HCT116 (cell line): Measurements from ENCODE around the gene OAT. TPM values are rescaled to one million over a fixed set of nuclear protein-coding genes. Genes with fewer than 3 reads are reported as not detected.

Experiments
- ATAC-seq: fragments of 200-7000 bp; cut with Tn5 transposase; 2 replicates; pipeline ENCODE4 v1.9.1; 2020; ENCODE audit warnings: mild to moderate bottlenecking, moderate library complexity
- BruUV-seq: library from RNA; stranded (reverse); fragments of 400-500 nt; replicated peaks from 2 replicates; lab custom pipeline; 2021; lab: Mats Ljungman, UMichigan
- CTCF ChIA-PET: fragments of 300-600 bp; sonication (Branson Sonifier 250); formaldehyde crosslinking; loops from one replicate; lab custom pipeline; 2021; ENCODE audit warnings: antibody characterized with exemption; lab: Charles Lee
- POLR2A ChIA-PET: fragments of 300-600, 350-600 bp; sonication (Branson Sonifier 250); formaldehyde crosslinking; loops from one replicate; lab custom pipeline; 2021; ENCODE audit warnings: antibody characterized with exemption; lab: Charles Lee
- RAD21 ChIA-PET, 2 experiments: fragments of 300-600 bp; sonication (Branson Sonifier 250); formaldehyde crosslinking; loops; one replicate each; lab custom pipeline; 2023; ENCODE audit warnings: low total read pairs in 2 of 2; ENCODE audit not compliant: uncharacterized antibody in 2 of 2, unreplicated experiment in 2 of 2, low non-redundant PET in 1 of 2; lab: Charles Lee
- DNase-seq: peaks from one replicate; pipeline ENCODE4 v3.0.0-alpha.2; 2010; ENCODE audit warnings: low read depth, low spot score
- H2AFZ ChIP-seq: fragments of 200-600 bp; shearing (Covaris generic), sonication (generic); 2 replicates; pipeline ENCODE4 v1.6.1; 2017; ENCODE audit warnings: low read depth, mixed run types, mixed read lengths, antibody characterized with exemption, low read length; ENCODE audit not compliant: poor library complexity, severe bottlenecking
- H3K27ac ChIP-seq: 2 replicates; pipeline ENCODE4 v1.5.1; 2012; ENCODE audit warnings: low read depth, low read length
- H3K27me3 ChIP-seq: fragments of 200-600 bp; sonication (generic); 2 replicates; pipeline ENCODE4 v1.6.1; 2016; ENCODE audit warnings: mixed run types, low read length, mixed read lengths; ENCODE audit not compliant: insufficient read depth
- H3K36me3 ChIP-seq, 2 experiments: fragments of 200-500 bp in 1 of 2; fragments of 200-600 bp in 1 of 2; sonication (Bioruptor generic) in 1 of 2; sonication (generic) in 1 of 2; 2 replicates each; pipeline versions ENCODE4 v1.5.1 to v1.6.1; 2014 to 2016; ENCODE audit warnings: low read length in 2 of 2, inconsistent platforms in 1 of 2, mixed read lengths in 1 of 2, mixed run types in 1 of 2; ENCODE audit not compliant: insufficient read depth in 2 of 2, control insufficient read depth in 1 of 2
- H3K4me1 ChIP-seq, 2 experiments: fragments of 200-600 bp in 1 of 2; sonication (generic) in 1 of 2; 2 replicates each; pipeline versions ENCODE4 v1.5.1 to v1.6.1; 2012 to 2017; ENCODE audit warnings: low read length in 2 of 2, inconsistent platforms in 1 of 2, mild to moderate bottlenecking in 1 of 2, mixed read lengths in 1 of 2, mixed run types in 1 of 2, moderate library complexity in 1 of 2; ENCODE audit not compliant: insufficient read depth in 2 of 2, control insufficient read depth in 1 of 2
- H3K4me2 ChIP-seq: fragments of 200-600 bp; sonication (generic); 2 replicates; pipeline ENCODE4 v1.6.1; 2017; ENCODE audit warnings: mixed run types, low read length, mixed read lengths
- H3K4me3 ChIP-seq, 2 experiments: fragments of 200-600 bp in 1 of 2; sonication (generic) in 1 of 2; replicated peaks in 1 of 2; 2 replicates each; pipeline ENCODE4 v1.5.1; 2011 to 2016; ENCODE audit warnings: low read length in 2 of 2, control low read depth in 1 of 2, low read depth in 1 of 2, mild to moderate bottlenecking in 1 of 2, mixed read lengths in 1 of 2, mixed run types in 1 of 2
- H3K79me2 ChIP-seq: fragments of 200-600 bp; sonication (generic); 2 replicates; pipeline ENCODE4 v1.6.1; 2017; ENCODE audit warnings: mild to moderate bottlenecking, mixed run types, low read length, moderate library complexity, mixed read lengths; ENCODE audit not compliant: insufficient read depth
- H3K9ac ChIP-seq: fragments of 200-600 bp; sonication (generic); 2 replicates; pipeline ENCODE4 v1.6.1; 2016; ENCODE audit warnings: low read length, mixed read lengths
- H3K9me2 ChIP-seq: fragments of 200-600 bp; sonication (generic), shearing (Covaris generic); 2 replicates; pipeline ENCODE4 v1.6.1; 2017; ENCODE audit warnings: mixed run types, mild to moderate bottlenecking, moderate library complexity; ENCODE audit not compliant: insufficient read depth
- H3K9me3 ChIP-seq, 2 experiments: fragments of 200-500 bp in 1 of 2; fragments of 200-600 bp in 1 of 2; sonication (Bioruptor generic) in 1 of 2; sonication (generic) in 1 of 2; 2 replicates each; pipeline ENCODE4 v1.6.1; 2014 to 2017; ENCODE audit warnings: low read length in 2 of 2, mixed read lengths in 2 of 2, inconsistent platforms in 1 of 2, low read depth in 1 of 2, mild to moderate bottlenecking in 1 of 2, mixed run types in 1 of 2, moderate library complexity in 1 of 2; ENCODE audit not compliant: control insufficient read depth in 1 of 2, insufficient read depth in 1 of 2
- H4K20me1 ChIP-seq: fragments of 200-600 bp; sonication (generic), shearing (Covaris generic); 2 replicates; pipeline ENCODE4 v1.6.1; 2017; ENCODE audit warnings: mixed run types, mild to moderate bottlenecking, moderate library complexity; ENCODE audit not compliant: insufficient read depth
- ATF3 ChIP-seq: IDR thresholded peaks from 2 replicates; pipeline ENCODE4 v1.6.1; 2012
- CBX3 ChIP-seq: IDR thresholded peaks from 2 replicates; pipeline ENCODE4 v1.6.1; 2012; ENCODE audit warnings: low read depth
- CEBPB ChIP-seq: IDR thresholded peaks from 2 replicates; pipeline ENCODE4 v1.6.1; 2012; ENCODE audit warnings: low read depth
- ELF1 ChIP-seq: IDR thresholded peaks from 2 replicates; pipeline ENCODE4 v1.6.1; 2012; ENCODE audit warnings: low read depth, borderline replicate concordance
- EZH2 ChIP-seq: fragments of 200-600 bp; sonication (generic); IDR thresholded peaks from 2 replicates; pipeline ENCODE4 v1.6.1; 2017; ENCODE audit warnings: antibody characterized with exemption, mixed run types
- FOSL1 ChIP-seq: IDR thresholded peaks from 2 replicates; pipeline ENCODE4 v1.6.1; 2012; ENCODE audit warnings: low read depth
- JUND ChIP-seq: IDR thresholded peaks from 2 replicates; pipeline ENCODE4 v1.6.1; 2012
- POLR2AphosphoS5 ChIP-seq: IDR thresholded peaks from 2 replicates; pipeline ENCODE4 v1.6.1; 2011; ENCODE audit warnings: mild to moderate bottlenecking, low read depth, low read length, moderate library complexity
- RAD21 ChIP-seq: IDR thresholded peaks from 2 replicates; pipeline ENCODE4 v1.6.1; 2012; ENCODE audit warnings: low read depth, mild to moderate bottlenecking
- SIN3A ChIP-seq: IDR thresholded peaks from 2 replicates; pipeline ENCODE4 v1.6.1; 2012; ENCODE audit warnings: low read depth
- SP1 ChIP-seq: IDR thresholded peaks from 2 replicates; pipeline ENCODE4 v1.6.1; 2012; ENCODE audit warnings: low read depth
- SRF ChIP-seq: IDR thresholded peaks from 2 replicates; pipeline ENCODE4 v1.6.1; 2012; ENCODE audit warnings: low read depth
- YY1 ChIP-seq: IDR thresholded peaks from 2 replicates; pipeline ENCODE4 v1.6.1; 2011; ENCODE audit warnings: low read length, low read depth, moderate library complexity, mild to moderate bottlenecking; ENCODE audit not compliant: insufficient replicate concordance; ENCODE audit errors: extremely low read depth
- ZBTB33 ChIP-seq: IDR thresholded peaks from 2 replicates; pipeline ENCODE4 v1.6.1; 2011; ENCODE audit warnings: mild to moderate bottlenecking, low read length, moderate library complexity; ENCODE audit not compliant: insufficient replicate concordance; ENCODE audit errors: extremely low read depth
- ZFX ChIP-seq: fragments of 450-650 bp; IDR thresholded peaks from 2 replicates; pipeline ENCODE4 v1.6.1; 2017
- ZNF274 ChIP-seq: fragments of 200-500 bp; sonication (Bioruptor generic); IDR thresholded peaks from 2 replicates; pipeline ENCODE4 v1.6.1; 2014; ENCODE audit warnings: mild to moderate bottlenecking, low read depth, low read length, inconsistent platforms
- intact Hi-C: fragments of 100-400 bp; cut with micrococcal nuclease; formaldehyde crosslinking; loops from 2 replicates; pipeline ENCODE4 v1.10.0; 2022
- total RNA-seq: library from RNA; stranded (reverse); gene quantifications from one replicate; pipeline ENCODE4 v1.2.1, GENCODE V29; 2021; ENCODE audit not compliant: unreplicated experiment

Gene OAT
- total RNA-seq, 1 experiment from 2014 or later, result 133 TPM

- H3K4me1 ChIP-seq, result peaks cover 4 to 12% of the 10 kb centered on the region in 2 experiments; a peak in 3 of 4 replicates
- no peak overlapping the region for H3K9ac ChIP-seq
- DNase-seq, result no peak
- no peaks in the 10 kb centered on the region for H3K79me2 ChIP-seq
- BruUV-seq, result no TSS peak
- RAD21 ChIA-PET, result no interaction called here
- H2AFZ ChIP-seq, result no peak overlapping the region
- ATAC-seq, result no peak
- no peaks in the 10 kb centered on the region for H3K9me2 ChIP-seq
- no peak overlapping the region for H3K27ac ChIP-seq
- CTCF ChIA-PET, result no interaction called here
- no peak overlapping the region for H3K4me2 ChIP-seq
- H3K4me3 ChIP-seq, result no peak overlapping the region
- no peaks in the 10 kb centered on the region for H3K36me3 ChIP-seq
- no peaks in the 10 kb centered on the region for H3K9me3 ChIP-seq
- TF ChIP-seq JUND, result no peak
- no peak for TF ChIP-seq ZBTB33
- no peak for TF ChIP-seq ELF1
- TF ChIP-seq YY1, result no peak
- no peak for TF ChIP-seq SIN3A
- no peak for TF ChIP-seq ZFX
- H4K20me1 ChIP-seq, result no peaks in the 10 kb centered on the region
- no peaks in the 10 kb centered on the region for H3K27me3 ChIP-seq
- POLR2A ChIA-PET, result no interaction called here
- intact Hi-C loops, result no loop called here
Observed at GRCh38 chr10:124349996-124350280, 68.8 kb downstream of the OAT start.

GRCh38 chr10:124349231-124349995 lies 69.3 kb downstream of the OAT start:
- Histone ChIP-seq H3K9me2 (no peaks in the 10 kb centered on the region), H3K79me2 (no peaks in the 10 kb centered on the region), H3K9me3 (no peaks in the 10 kb centered on the region), H3K4me3 (no peak overlapping the region), H3K27ac (no peak overlapping the region), H2AFZ (no peak overlapping the region), H3K27me3 (no peaks in the 10 kb centered on the region), H3K4me1 (peaks cover 2 to 7% of the 10 kb centered on the region in 2 experiments; a peak in 3 of 4 replicates), H3K9ac (no peak overlapping the region), H3K4me2 (no peak overlapping the region), H4K20me1 (no peaks in the 10 kb centered on the region), H3K36me3 (no peaks in the 10 kb centered on the region)
- intact Hi-C loops, result no loop called here
- TF ChIP-seq POLR2AphosphoS5 (no peak), SRF (no peak), ATF3 (no peak), ZBTB33 (no peak), EZH2 (no peak), YY1 (no peak), ZNF274 (no peak), ELF1 (no peak), FOSL1 (no peak), SIN3A (no peak), CEBPB (no peak), RAD21 (no peak), CBX3 (no peak), SP1 (no peak)
- ATAC-seq, result no peak
- ChIA-PET CTCF (no interaction called here), RAD21 (no interaction called here), POLR2A (interaction anchor here (0.6 kb wide), 1 partner anchor 329 kb away, joined by 3 read pairs; no protein-coding TSS in a partner anchor)
- DNase-seq, result no peak
- no TSS peak for BruUV-seq
